Stomach (tissue), 4 donors: ENCODE measurements around the gene TRIO.

Source experiments
- EP300 ChIP-seq: sonication (generic); formaldehyde crosslinking; IDR thresholded peaks from one replicate; pipeline ENCODE4 v1.6.1; 2017; ENCODE audit warnings: antibody characterized with exemption
- POLR2A ChIP-seq, 4 donors: fragments of 450-650 bp; IDR thresholded peaks; one replicate each; pipeline ENCODE4 v1.6.1; 2016; ENCODE audit warnings: antibody characterized with exemption in 4 of 4, control low read depth in 2 of 4, mild to moderate bottlenecking in 1 of 4, moderate library complexity in 1 of 4
- POLR2AphosphoS5 ChIP-seq, 3 donors: sonication (generic); formaldehyde crosslinking; IDR thresholded peaks; one replicate each; pipeline ENCODE4 v1.6.1; 2016; ENCODE audit warnings: antibody characterized with exemption in 3 of 3
- TF ChIP-seq, protein P1 (sequence below), 7 experiments: fragments of 450-650 bp in 4 of 7; fragments of 200-600 bp in 3 of 7; sonication (generic) in 3 of 7; IDR thresholded peaks; one replicate each; pipeline ENCODE4 v1.5.1; 2016 to 2019; ENCODE audit warnings: antibody characterized with exemption in 7 of 7, control low read depth in 2 of 7, mild to moderate bottlenecking in 1 of 7

DNA sequence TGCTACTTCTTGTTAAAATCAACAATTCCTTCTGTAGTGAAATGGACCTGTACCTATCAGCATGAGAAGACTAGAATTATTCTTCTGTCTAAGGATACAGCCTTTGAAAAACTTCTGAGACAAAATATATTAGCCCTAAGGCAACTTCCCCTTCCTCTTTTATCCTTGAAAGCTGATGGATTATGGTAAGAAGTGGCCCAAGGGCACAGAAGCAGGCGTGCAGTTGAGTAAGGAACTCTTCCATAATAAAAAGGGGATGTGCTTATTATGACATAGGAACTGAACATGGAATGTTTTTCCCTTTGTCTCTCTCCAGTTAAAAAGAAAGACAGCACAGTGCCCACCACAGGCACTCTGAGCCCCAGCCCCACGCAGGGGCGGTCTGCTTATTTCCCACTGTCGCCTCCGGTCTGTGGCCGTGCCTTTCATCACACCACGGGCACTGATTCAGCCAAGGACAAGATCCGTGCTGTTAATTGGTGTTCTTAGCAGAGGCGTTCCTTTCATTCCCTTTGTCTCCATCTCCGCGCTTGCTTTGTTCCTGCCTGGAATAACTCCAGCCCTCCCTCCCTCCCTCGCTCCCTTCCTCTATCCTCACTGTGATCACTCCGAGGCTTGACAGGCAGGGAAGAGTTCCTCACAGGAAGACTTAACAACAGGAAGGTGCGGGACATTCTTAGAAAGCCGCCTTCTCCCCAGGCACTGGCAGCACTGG, 302.6 kb downstream of the TRIO start:
- TF ChIP-seq, protein P1, sequence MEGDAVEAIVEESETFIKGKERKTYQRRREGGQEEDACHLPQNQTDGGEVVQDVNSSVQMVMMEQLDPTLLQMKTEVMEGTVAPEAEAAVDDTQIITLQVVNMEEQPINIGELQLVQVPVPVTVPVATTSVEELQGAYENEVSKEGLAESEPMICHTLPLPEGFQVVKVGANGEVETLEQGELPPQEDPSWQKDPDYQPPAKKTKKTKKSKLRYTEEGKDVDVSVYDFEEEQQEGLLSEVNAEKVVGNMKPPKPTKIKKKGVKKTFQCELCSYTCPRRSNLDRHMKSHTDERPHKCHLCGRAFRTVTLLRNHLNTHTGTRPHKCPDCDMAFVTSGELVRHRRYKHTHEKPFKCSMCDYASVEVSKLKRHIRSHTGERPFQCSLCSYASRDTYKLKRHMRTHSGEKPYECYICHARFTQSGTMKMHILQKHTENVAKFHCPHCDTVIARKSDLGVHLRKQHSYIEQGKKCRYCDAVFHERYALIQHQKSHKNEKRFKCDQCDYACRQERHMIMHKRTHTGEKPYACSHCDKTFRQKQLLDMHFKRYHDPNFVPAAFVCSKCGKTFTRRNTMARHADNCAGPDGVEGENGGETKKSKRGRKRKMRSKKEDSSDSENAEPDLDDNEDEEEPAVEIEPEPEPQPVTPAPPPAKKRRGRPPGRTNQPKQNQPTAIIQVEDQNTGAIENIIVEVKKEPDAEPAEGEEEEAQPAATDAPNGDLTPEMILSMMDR (IDR thresholded peaks at IDR 0.05): no peak
- TF ChIP-seq POLR2AphosphoS5 (IDR thresholded peaks at IDR 0.05) (no peak), POLR2A (IDR thresholded peaks at IDR 0.05) (no peak), EP300 (no peak)
